SK-N-SH (cell line): ENCODE results near the gene OSBP2.

ENCODE experiments used
- CTCF ChIP-seq: fragments of 200-600 bp; sonication (generic); IDR thresholded peaks from 2 replicates; pipeline ENCODE4 v1.6.1; 2017; ENCODE audit warnings: antibody characterized with exemption, mild to moderate bottlenecking, moderate library complexity
- ELF1 ChIP-seq: IDR thresholded peaks from 2 replicates; pipeline ENCODE4 v1.4.0; 2012
- EP300 ChIP-seq, 2 experiments: IDR thresholded peaks; 2 replicates each; pipeline versions ENCODE4 v1.4.0 to v1.6.1; 2012; ENCODE audit warnings: borderline replicate concordance in 1 of 2, low read depth in 1 of 2, low read length in 1 of 2
- GATA2 ChIP-seq: sonication (generic); formaldehyde crosslinking; IDR thresholded peaks from 2 replicates; pipeline ENCODE4 v1.5.0; 2020; ENCODE audit warnings: mild to moderate bottlenecking, missing genetic modification reagents
- MXI1 ChIP-seq: IDR thresholded peaks from 2 replicates; pipeline ENCODE4 v1.6.1; 2012; ENCODE audit warnings: mild to moderate bottlenecking, low read depth, low read length, improper control_type of control experiment
- POLR2AphosphoS5 ChIP-seq: IDR thresholded peaks from 2 replicates; pipeline ENCODE4 v1.6.1; 2012; ENCODE audit warnings: low read depth, low read length
- REST ChIP-seq: IDR thresholded peaks from 2 replicates; pipeline ENCODE4 v1.6.1; 2012; ENCODE audit warnings: mild to moderate bottlenecking, low read depth, low read length, moderate library complexity
- SIN3A ChIP-seq: IDR thresholded peaks from 2 replicates; pipeline ENCODE4 v1.6.1; 2012; ENCODE audit warnings: low read depth, mild to moderate bottlenecking, low read length, moderate library complexity, borderline replicate concordance
- SMC3 ChIP-seq: IDR thresholded peaks from 2 replicates; pipeline ENCODE4 v1.6.1; 2012; ENCODE audit warnings: low read depth, low read length, improper control_type of control experiment
- TAF1 ChIP-seq: IDR thresholded peaks from 2 replicates; pipeline ENCODE4 v1.6.1; 2012; ENCODE audit warnings: low read depth, mild to moderate bottlenecking, low read length, moderate library complexity, borderline replicate concordance
- ZBTB33 ChIP-seq: IDR thresholded peaks from 2 replicates; pipeline ENCODE4 v1.4.0; 2012; ENCODE audit warnings: low read depth, borderline replicate concordance

- TF ChIP-seq ZBTB33 (no peak), REST (no peak), CTCF (no peak), GATA2 (CRISPR knock-in tag) (no peak), TAF1 (no peak), ELF1 (no peak), SIN3A (no peak), POLR2AphosphoS5 (no peak), SMC3 (no peak), MXI1 (no peak), EP300 (IDR thresholded peaks at IDR 0.05; ENCODE audit: borderline replicate concordance in 1 of 2, low read depth in 1 of 2, low read length in 1 of 2) (no peak)
Observed at GRCh38 chr22:30780026-30780425, 85.4 kb downstream of the OSBP2 start.
